GM18868 (cell line): Measurements from ENCODE around the gene NRXN3.

Experiments
- ATAC-seq: cut with Tn5 transposase; IDR thresholded peaks from one replicate; pipeline ENCODE4 v1.9.1; 2021; ENCODE audit warnings: mild to moderate bottlenecking, moderate library complexity; ENCODE audit not compliant: unreplicated experiment

The NRXN3 gene

GRCh38 chr14:78316786-78317185 lies 146.6 kb downstream of the NRXN3 start:
- no peak for ATAC-seq

GRCh38 chr14:78319406-78319805 lies 149.2 kb downstream of the NRXN3 start:
- no peak for ATAC-seq

- no peak for ATAC-seq
Observed at GRCh38 chr14:78319887-78320635, 149.9 kb downstream of the NRXN3 start.

- no peak for ATAC-seq
Observed at GRCh38 chr14:78324353-78324752, 154.2 kb downstream of the NRXN3 start.

GRCh38 chr14:78325911-78326310 lies 155.7 kb downstream of the NRXN3 start:
- ATAC-seq = no peak

GRCh38 chr14:78327426-78328221 lies 157.5 kb downstream of the NRXN3 start:
- no peak for ATAC-seq

- ATAC-seq = no peak
Observed at GRCh38 chr14:78329371-78329770, 159.2 kb downstream of the NRXN3 start.

GRCh38 chr14:78335531-78335930 lies 165.4 kb downstream of the NRXN3 start:
- ATAC-seq = no peak

- ATAC-seq = no peak
Observed at GRCh38 chr14:78340250-78340649, 170.1 kb downstream of the NRXN3 start.

GRCh38 chr14:78341827-78342389 lies 171.7 kb downstream of the NRXN3 start:
- ATAC-seq = no peak

GRCh38 chr14:78342879-78343278 lies 172.7 kb downstream of the NRXN3 start:
- ATAC-seq = no peak

- no peak for ATAC-seq
Observed at GRCh38 chr14:78344290-78344689, 174.1 kb downstream of the NRXN3 start.

- no peak for ATAC-seq
Observed at GRCh38 chr14:78345131-78345744, 175.1 kb downstream of the NRXN3 start.

- no peak for ATAC-seq
Observed at GRCh38 chr14:78346747-78347146, 176.6 kb downstream of the NRXN3 start.

- ATAC-seq = no peak
Observed at GRCh38 chr14:78355109-78355508, 184.9 kb downstream of the NRXN3 start.

- no peak for ATAC-seq
Observed at GRCh38 chr14:78356391-78356790, 186.2 kb downstream of the NRXN3 start.

- ATAC-seq = no peak
Observed at GRCh38 chr14:78358591-78358990, 188.4 kb downstream of the NRXN3 start.

- no peak for ATAC-seq
Observed at GRCh38 chr14:78359581-78359980, 189.4 kb downstream of the NRXN3 start.

GRCh38 chr14:78363008-78363407 lies 192.8 kb downstream of the NRXN3 start:
- ATAC-seq = no peak

GRCh38 chr14:78367355-78367754 lies 197.2 kb downstream of the NRXN3 start:
- ATAC-seq = no peak

- ATAC-seq = no peak
Observed at GRCh38 chr14:78383060-78383459, 212.9 kb downstream of the NRXN3 start.
